Lung (tissue), 12 donors: ENCODE data around the gene CHRDL2. TPM values are rescaled to one million over a fixed set of nuclear protein-coding genes. Genes with fewer than 3 reads are reported as not detected.
"Not testable (repeated sequence)": the region's sequence is repeated elsewhere in the genome, so short reads cannot be mapped to it uniquely, and the experiment has no call there.

ENCODE experiments used
- ATAC-seq: fragments of 200-7000 bp; cut with Tn5 transposase; one replicate; pipeline ENCODE4 v1.9.1; 2020; ENCODE audit warnings: moderate number of reproducible peaks; ENCODE audit not compliant: insufficient read depth, low FRiP score
- DNase-seq, 3 donors: peaks; one replicate each; pipeline ENCODE4 v3.0.0-alpha.2; 2013 to 2017
- H3K27ac ChIP-seq, 2 donors: one replicate each; pipeline ENCODE4 v1.5.1; 2013; ENCODE audit warnings: mild to moderate bottlenecking in 2 of 2, moderate library complexity in 2 of 2, control low read depth in 1 of 2, inconsistent platforms in 1 of 2, low read depth in 1 of 2, low read length in 1 of 2
- H3K27me3 ChIP-seq, 3 donors: one replicate each; pipeline ENCODE4 v1.5.1; 2013; ENCODE audit warnings: low read length in 2 of 3; ENCODE audit not compliant: control insufficient read depth in 3 of 3, insufficient read depth in 3 of 3
- H3K36me3 ChIP-seq, 4 donors: one replicate each; pipeline ENCODE4 v1.5.1; 2013; ENCODE audit warnings: low read length in 4 of 4, mild to moderate bottlenecking in 1 of 4, moderate library complexity in 1 of 4; ENCODE audit not compliant: control insufficient read depth in 4 of 4, insufficient read depth in 4 of 4
- H3K4me1 ChIP-seq, 5 donors: one replicate each; pipeline ENCODE4 v1.5.1; 2013; ENCODE audit warnings: low read length in 5 of 5, mild to moderate bottlenecking in 2 of 5, moderate library complexity in 1 of 5; ENCODE audit not compliant: control insufficient read depth in 5 of 5, insufficient read depth in 5 of 5
- H3K4me3 ChIP-seq: one replicate; pipeline ENCODE4 v1.5.1; 2013; ENCODE audit warnings: mild to moderate bottlenecking, control low read depth, moderate library complexity
- H3K9ac ChIP-seq, 2 donors: one replicate each; pipeline ENCODE4 v1.5.1; 2013; ENCODE audit warnings: low read length in 2 of 2, control low read depth in 1 of 2; ENCODE audit not compliant: insufficient read depth in 1 of 2
- H3K9me3 ChIP-seq, 4 donors: one replicate each; pipeline ENCODE4 v1.5.1; 2013; ENCODE audit warnings: low read length in 3 of 4, mild to moderate bottlenecking in 1 of 4, moderate library complexity in 1 of 4; ENCODE audit not compliant: control insufficient read depth in 4 of 4, insufficient read depth in 3 of 4
- CTCF ChIP-seq: IDR thresholded peaks from 2 replicates; pipeline ENCODE4 v1.5.1; 2012; ENCODE audit warnings: mild to moderate bottlenecking; ENCODE audit errors: control extremely low read depth, extremely low read depth
- WGBS, 2 donors: extraction: QIAGEN DNeasy Blood & Tissue Kit; methylation state at CpG; one replicate each; pipeline ENCODE4 v1.1.7; 2013; 5-methylcytosine and 5-hydroxymethylcytosine counted together
- polyA plus RNA-seq, 2 donors: library from polyadenylated mRNA; stranded (reverse); fragments of 200-250 nt; gene quantifications; one replicate each; pipeline ENCODE4 v1.2.1, GENCODE V29; 2013
- total RNA-seq, 2 donors: library from RNA; depleted of rRNA in 1 of 2; stranded (reverse); fragments of >200 nt in 1 of 2; gene quantifications; one replicate each; pipeline ENCODE4 v1.2.1, GENCODE V29; 2014 to 2021
- donor health status: control.
- donor health status: control.
- donor health status: Bipolar disorder and iron deficiency.
- donor health status: healthy.
- donor health status: DM: yes; HTN: yes; CAD: no.

The CHRDL2 gene
- total and polyA plus RNA-seq, 4 donors: 1.7 to 5.9 (median 4.8) TPM

GRCh38 chr11:74769055-74769707, 38.0 kb upstream of the CHRDL2 start:
- Histone ChIP-seq H3K27ac (no peak overlapping the region), H3K9ac (no peak overlapping the region), H3K4me1 (peaks cover 0 to 7% (median 4%) of the 10 kb centered on the region in 5 donors), H3K27me3 (no peaks in the 10 kb centered on the region), H3K9me3 (no peaks in the 10 kb centered on the region), H3K36me3 (no peaks in the 10 kb centered on the region), H3K4me3 (no peak overlapping the region)
- 75 to 86% methylated on average over 2 of the region's 2 CpGs for WGBS, 2 donors
- no peak for ATAC-seq
- no peak for TF ChIP-seq CTCF
- DNase-seq: no peak

GRCh38 chr11:74768172-74768651, 37.0 kb upstream of the CHRDL2 start:
- not testable (repeated sequence) for H3K4me1 ChIP-seq, H3K4me3 ChIP-seq, H3K9ac ChIP-seq, H3K27ac ChIP-seq, DNase-seq, ATAC-seq, H3K27me3 ChIP-seq, H3K36me3 ChIP-seq, H3K9me3 ChIP-seq
- 91 to 96% methylated on average over 9 of the region's 9 CpGs for WGBS, 2 donors

- no peak for TF ChIP-seq CTCF
- Histone ChIP-seq H3K4me1 (peaks cover 0 to 7% (median 4%) of the 10 kb centered on the region in 5 donors), H3K9ac (no peak overlapping the region), H3K4me3 (no peak overlapping the region), H3K36me3 (no peaks in the 10 kb centered on the region), H3K27ac (no peak overlapping the region), H3K27me3 (no peaks in the 10 kb centered on the region), H3K9me3 (peaks cover 0 to 3% (median 0%) of the 10 kb centered on the region in 4 donors)
- WGBS, 2 donors: 96 to 98% methylated on average over 1 of the region's 1 CpG
- DNase-seq (no peak), ATAC-seq (no peak)
Measured at GRCh38 chr11:74766905-74767304, 35.7 kb upstream of the CHRDL2 start.

- no peak for DNase-seq
- Histone ChIP-seq H3K36me3 (no peaks in the 10 kb centered on the region), H3K9ac (no peak overlapping the region), H3K4me3 (no peak overlapping the region), H3K27ac (no peak overlapping the region), H3K4me1 (peaks cover 4 to 13% (median 8%) of the 10 kb centered on the region in 5 donors), H3K27me3 (no peaks in the 10 kb centered on the region), H3K9me3 (no peaks in the 10 kb centered on the region)
- TF ChIP-seq CTCF: no peak
- no peak for ATAC-seq
- WGBS, 2 donors: 80 to 86% methylated on average over 1 of the region's 1 CpG
Measured at GRCh38 chr11:74756571-74756970, 25.3 kb upstream of the CHRDL2 start.
